ENCODE measurements around the gene SEC16B.

- TF ChIP-seq EZH2 (IDR thresholded peaks at IDR 0.05; ENCODE audit: borderline replicate concordance, low read length) = no peak
- no peak for TF ChIP-seq CTCF (IDR thresholded peaks at IDR 0.05; ENCODE audit: low read length)
Observed at GRCh38 chr1:177976596-177976995, 6.7 kb upstream of the SEC16B start.

Measured in OCI-LY1 (cell line).